Endothelial cell of umbilical vein (primary cell): ENCODE measurements around the gene CIITA. TPM values are rescaled to one million over a fixed set of nuclear protein-coding genes. Genes with fewer than 3 reads are reported as not detected.
A peak's percentile ranks its signal among the peaks of the same experiment; 100 is the strongest.

Experiments used
- BruUV-seq: library from RNA; stranded (reverse); fragments of 400-500 nt; replicated peaks from 2 replicates; lab custom pipeline; 2021; lab: Mats Ljungman, UMichigan
- CTCF ChIA-PET: fragments of 300-600, 350-600 bp; sonication (Branson Sonifier 250); formaldehyde crosslinking; loops from one replicate; lab custom pipeline; 2021; ENCODE audit warnings: antibody characterized with exemption, inconsistent platforms; lab: Charles Lee
- POLR2A ChIA-PET: fragments of 300-600, 350-600 bp; sonication (Branson Sonifier 250); formaldehyde crosslinking; loops from one replicate; lab custom pipeline; 2021; ENCODE audit warnings: antibody characterized with exemption, inconsistent platforms; lab: Charles Lee
- DNase-seq: peaks from one replicate; pipeline ENCODE4 v3.0.0-alpha.2; 2011; ENCODE audit warnings: low read depth, low spot score
- FAIRE-seq: peaks from 2 replicates; lab custom pipeline; 2011; peaks lifted over from hg19 to GRCh38; lab: Jason Lieb, UNC
- H2AFZ ChIP-seq: 2 replicates; pipeline ENCODE4 v1.6.0; 2012; ENCODE audit warnings: low read depth, low read length, control low read depth, inconsistent platforms
- H3K27ac ChIP-seq: 2 replicates; pipeline ENCODE4 v1.5.1; 2011; ENCODE audit warnings: low read depth, mild to moderate bottlenecking, control low read depth, low read length, moderate library complexity; ENCODE audit not compliant: insufficient read depth
- H3K27me3 ChIP-seq, 2 experiments: 2 replicates each; pipeline versions ENCODE4 v1.6.0 to v1.6.1; 2011; ENCODE audit warnings: low read length in 2 of 2, mixed read lengths in 1 of 2; ENCODE audit not compliant: control insufficient read depth in 2 of 2, insufficient read depth in 2 of 2
- H3K36me3 ChIP-seq, 2 experiments: 2 replicates in 1 of 2; 3 replicates in 1 of 2; pipeline ENCODE4 v1.5.1; 2011; ENCODE audit warnings: low read length in 2 of 2, mild to moderate bottlenecking in 1 of 2, moderate library complexity in 1 of 2; ENCODE audit not compliant: control insufficient read depth in 2 of 2, insufficient read depth in 2 of 2; ENCODE audit errors: extremely low read depth in 1 of 2
- H3K4me1 ChIP-seq: 3 replicates; pipeline ENCODE4 v1.5.1; 2011; ENCODE audit warnings: mild to moderate bottlenecking, low read length; ENCODE audit not compliant: control insufficient read depth, insufficient read depth; ENCODE audit errors: extremely low read depth
- H3K4me2 ChIP-seq: 2 replicates; pipeline ENCODE4 v1.6.1; 2011; ENCODE audit warnings: low read length, control low read depth, mixed read lengths; ENCODE audit not compliant: insufficient read depth
- H3K4me3 ChIP-seq, 3 experiments: fragments of 200-600 bp in 1 of 3; sonication (generic), shearing (Covaris generic) in 1 of 3; replicated peaks in 1 of 3; 2 replicates each; pipeline ENCODE4 v1.5.1; 2011 to 2016; ENCODE audit warnings: control low read depth in 3 of 3, low read length in 3 of 3, mild to moderate bottlenecking in 2 of 3, inconsistent platforms in 1 of 3, low read depth in 1 of 3, moderate library complexity in 1 of 3; ENCODE audit not compliant: insufficient read depth in 1 of 3
- H3K79me2 ChIP-seq: 2 replicates; pipeline ENCODE4 v1.6.0; 2012; ENCODE audit warnings: low read length, inconsistent platforms; ENCODE audit not compliant: control insufficient read depth, insufficient read depth
- H3K9ac ChIP-seq: replicated peaks from 2 replicates; pipeline ENCODE3; 2011; ENCODE audit warnings: low read length, control low read depth; ENCODE audit not compliant: insufficient read depth; ENCODE audit errors: extremely low read depth
- H3K9me1 ChIP-seq: replicated peaks from 3 replicates; pipeline ENCODE4 v1.6.0; 2011; ENCODE audit warnings: mild to moderate bottlenecking, low read length; ENCODE audit not compliant: control insufficient read depth, insufficient read depth; ENCODE audit errors: extremely low read depth
- H3K9me3 ChIP-seq: replicated peaks from 2 replicates; pipeline ENCODE4 v1.5.1; 2012; ENCODE audit warnings: low read length, inconsistent platforms; ENCODE audit not compliant: control insufficient read depth, insufficient read depth
- H4K20me1 ChIP-seq: replicated peaks from 2 replicates; pipeline ENCODE3; 2011; ENCODE audit warnings: mild to moderate bottlenecking, low read length; ENCODE audit not compliant: control insufficient read depth, insufficient read depth; ENCODE audit errors: extremely low read depth
- EZH2 ChIP-seq: IDR thresholded peaks from 2 replicates; pipeline ENCODE4 v1.6.1; 2012; ENCODE audit warnings: borderline replicate concordance, low read depth, mild to moderate bottlenecking, moderate library complexity, low read length, inconsistent platforms; ENCODE audit not compliant: severe bottlenecking
- GATA2 ChIP-seq: IDR thresholded peaks from 2 replicates; pipeline ENCODE4 v1.7.0; 2011; ENCODE audit warnings: low read depth, mild to moderate bottlenecking, moderate library complexity, mixed read lengths, low read length; ENCODE audit not compliant: insufficient read length, insufficient read depth
- JUN ChIP-seq: IDR thresholded peaks from 2 replicates; pipeline ENCODE4 v1.6.1; 2011; ENCODE audit warnings: borderline replicate concordance, low read depth; ENCODE audit not compliant: insufficient read length, insufficient read depth
- dilution Hi-C: fragments of 300-500 bp; cut with MboI; formaldehyde crosslinking; loops from one replicate; pipeline ENCODE4 v1.15.0; 2019; ENCODE audit warnings: low sequenced_read_pairs; ENCODE audit not compliant: extremely low pct_ligation_motif_present
- intact Hi-C: fragments of 100-400 bp; cut with micrococcal nuclease; formaldehyde crosslinking; loops from one replicate; pipeline ENCODE4 v1.10.0; 2022
- polyA plus RNA-seq, 4 experiments: library from polyadenylated mRNA; depleted of rRNA in 3 of 4; stranded (reverse) in 3 of 4; unstranded in 1 of 4; fragments of >200 nt; gene quantifications; 2 replicates each; pipeline versions ENCODE4 v1.2.1 to v1.2.3, GENCODE V29; 2011 to 2012; ENCODE audit warnings: missing spikeins in 1 of 4
- total RNA-seq: library from RNA; stranded (reverse); gene quantifications from 2 replicates; pipeline ENCODE4 v1.2.3, GENCODE V29; 2021
- TF ChIP-seq, protein P1 (sequence below), 2 donors: IDR thresholded peaks; 1 replicate in 1 of 2; 2 replicates in 1 of 2; pipeline ENCODE4 v1.5.1; 2011; ENCODE audit warnings: low read length in 2 of 2, mild to moderate bottlenecking in 2 of 2, moderate library complexity in 2 of 2, control low read depth in 1 of 2, inconsistent platforms in 1 of 2, low read depth in 1 of 2; ENCODE audit not compliant: insufficient read depth in 1 of 2; ENCODE audit errors: extremely low read depth in 1 of 2

CIITA gene
- total and polyA plus RNA-seq, 2 donors (not counting 3 experiments of a cell fraction or from before 2014, with no cell fraction given), result not detected

DNA sequence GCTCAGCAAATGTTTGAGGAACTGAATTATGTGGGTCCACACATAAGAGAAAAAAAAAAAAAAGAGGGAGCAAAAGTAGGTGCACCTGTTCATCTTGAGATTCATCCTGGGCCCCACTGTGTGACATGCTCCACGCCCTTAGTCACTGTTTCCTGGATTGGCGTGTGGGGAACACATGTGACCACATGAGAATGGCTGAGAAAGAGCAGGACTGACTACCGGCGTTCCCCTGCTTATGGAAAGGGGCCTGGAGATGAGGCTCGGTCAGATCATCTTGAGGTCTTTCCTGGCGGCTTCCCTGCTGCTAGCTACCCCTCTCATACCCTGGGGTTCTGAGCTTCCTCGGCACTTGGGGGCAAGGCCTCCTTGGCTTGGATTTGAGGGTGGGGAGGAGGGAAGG lies 61.3 kb downstream of the CIITA start:
- no peak for FAIRE-seq
- Histone ChIP-seq H3K4me1 (peaks cover 49% of the 10 kb centered on the region), H3K9ac (no peak overlapping the region), H3K4me2 (peak overlapping the region; percentile 66), H4K20me1 (peaks cover 2% of the 10 kb centered on the region), H2AFZ (no peak overlapping the region), H3K27ac (no peak overlapping the region), H3K36me3 (peaks cover 0 to 4% of the 10 kb centered on the region in 2 experiments), H3K27me3 (no peaks in the 10 kb centered on the region), H3K9me3 (no peaks in the 10 kb centered on the region), H3K9me1 (no peaks in the 10 kb centered on the region), H3K4me3 (no peak overlapping the region), H3K79me2 (peaks cover 57% of the 10 kb centered on the region)
- BruUV-seq, result no TSS peak
- TF ChIP-seq, protein P1, sequence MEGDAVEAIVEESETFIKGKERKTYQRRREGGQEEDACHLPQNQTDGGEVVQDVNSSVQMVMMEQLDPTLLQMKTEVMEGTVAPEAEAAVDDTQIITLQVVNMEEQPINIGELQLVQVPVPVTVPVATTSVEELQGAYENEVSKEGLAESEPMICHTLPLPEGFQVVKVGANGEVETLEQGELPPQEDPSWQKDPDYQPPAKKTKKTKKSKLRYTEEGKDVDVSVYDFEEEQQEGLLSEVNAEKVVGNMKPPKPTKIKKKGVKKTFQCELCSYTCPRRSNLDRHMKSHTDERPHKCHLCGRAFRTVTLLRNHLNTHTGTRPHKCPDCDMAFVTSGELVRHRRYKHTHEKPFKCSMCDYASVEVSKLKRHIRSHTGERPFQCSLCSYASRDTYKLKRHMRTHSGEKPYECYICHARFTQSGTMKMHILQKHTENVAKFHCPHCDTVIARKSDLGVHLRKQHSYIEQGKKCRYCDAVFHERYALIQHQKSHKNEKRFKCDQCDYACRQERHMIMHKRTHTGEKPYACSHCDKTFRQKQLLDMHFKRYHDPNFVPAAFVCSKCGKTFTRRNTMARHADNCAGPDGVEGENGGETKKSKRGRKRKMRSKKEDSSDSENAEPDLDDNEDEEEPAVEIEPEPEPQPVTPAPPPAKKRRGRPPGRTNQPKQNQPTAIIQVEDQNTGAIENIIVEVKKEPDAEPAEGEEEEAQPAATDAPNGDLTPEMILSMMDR (IDR thresholded peaks at IDR 0.05; ENCODE audit: extremely low read depth in 1 of 2, insufficient read depth in 1 of 2, low read depth in 1 of 2, low read length in 2 of 2), result no peak
- no peak for TF ChIP-seq EZH2
- no peak for TF ChIP-seq JUN
- POLR2A ChIA-PET, result no interaction called here
- DNase-seq, result no peak
- intact Hi-C loops (no loop called here), dilution Hi-C loops (no loop called here)
- CTCF ChIA-PET, result no interaction called here

DNA sequence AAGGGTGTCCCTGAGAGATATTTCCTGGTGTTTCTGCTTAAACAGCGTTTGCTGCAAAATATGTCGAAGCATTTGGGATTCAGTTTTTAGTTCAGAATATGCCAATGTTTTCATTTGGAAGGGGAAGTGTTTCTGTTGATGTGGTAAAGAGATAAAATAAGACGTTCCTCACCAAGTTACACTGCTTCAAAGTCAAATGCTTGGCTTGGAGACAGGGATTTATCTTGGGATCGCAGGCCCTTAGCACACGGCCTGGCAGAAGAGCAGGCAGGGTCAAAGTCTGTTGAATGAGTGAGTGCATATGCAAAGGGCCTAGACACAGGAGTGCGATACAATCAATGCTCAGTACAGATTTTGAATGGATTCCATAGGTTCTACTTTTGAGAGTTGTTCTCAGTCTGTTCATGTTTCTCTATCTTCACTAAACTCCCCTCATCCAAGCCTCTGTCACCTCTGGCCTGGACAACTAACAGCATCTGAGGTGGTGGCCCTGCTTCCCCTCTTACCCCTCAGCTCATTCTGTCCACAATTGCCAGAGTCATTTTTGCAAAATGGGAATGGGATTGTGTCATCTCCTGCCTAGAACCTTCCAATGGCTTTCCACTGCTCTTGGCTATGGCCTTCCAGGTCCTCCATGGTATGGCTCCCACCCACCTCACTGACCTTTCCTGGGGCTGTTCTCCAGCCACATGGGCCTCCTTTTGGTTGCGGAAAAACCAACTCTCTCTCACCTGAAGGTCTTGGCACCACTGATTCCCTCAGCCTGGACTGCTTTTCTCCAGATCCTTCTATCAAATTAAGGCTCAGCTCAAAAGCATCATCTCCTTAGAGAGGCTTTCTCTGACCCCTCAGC lies 62.0 kb downstream of the CIITA start:
- dilution Hi-C loops (no loop called here), intact Hi-C loops (no loop called here)
- Histone ChIP-seq H3K79me2 (peaks cover 52% of the 10 kb centered on the region), H2AFZ (no peak overlapping the region), H4K20me1 (peaks cover 2% of the 10 kb centered on the region), H3K9me1 (no peaks in the 10 kb centered on the region), H3K4me1 (peaks cover 51% of the 10 kb centered on the region), H3K27ac (no peak overlapping the region), H3K4me3 (peak overlapping the region in 1 of 3 experiments; percentile 6), H3K27me3 (no peaks in the 10 kb centered on the region), H3K36me3 (no peaks in the 10 kb centered on the region), H3K9ac (no peak overlapping the region), H3K4me2 (peak overlapping the region; percentile 66), H3K9me3 (no peaks in the 10 kb centered on the region)
- no TSS peak for BruUV-seq
- ChIA-PET CTCF (no interaction called here), POLR2A (no interaction called here)
- peak; percentile 43 for FAIRE-seq
- TF ChIP-seq EZH2, result no peak
- peak; percentile 43 for TF ChIP-seq GATA2
- no peak for DNase-seq
